Measurements from ENCODE around the gene LATS1.
"Not testable (repeated sequence)": the region's sequence is repeated elsewhere in the genome, so short reads cannot be mapped to it uniquely, and the experiment has no call there.

The LATS1 gene

DNA sequence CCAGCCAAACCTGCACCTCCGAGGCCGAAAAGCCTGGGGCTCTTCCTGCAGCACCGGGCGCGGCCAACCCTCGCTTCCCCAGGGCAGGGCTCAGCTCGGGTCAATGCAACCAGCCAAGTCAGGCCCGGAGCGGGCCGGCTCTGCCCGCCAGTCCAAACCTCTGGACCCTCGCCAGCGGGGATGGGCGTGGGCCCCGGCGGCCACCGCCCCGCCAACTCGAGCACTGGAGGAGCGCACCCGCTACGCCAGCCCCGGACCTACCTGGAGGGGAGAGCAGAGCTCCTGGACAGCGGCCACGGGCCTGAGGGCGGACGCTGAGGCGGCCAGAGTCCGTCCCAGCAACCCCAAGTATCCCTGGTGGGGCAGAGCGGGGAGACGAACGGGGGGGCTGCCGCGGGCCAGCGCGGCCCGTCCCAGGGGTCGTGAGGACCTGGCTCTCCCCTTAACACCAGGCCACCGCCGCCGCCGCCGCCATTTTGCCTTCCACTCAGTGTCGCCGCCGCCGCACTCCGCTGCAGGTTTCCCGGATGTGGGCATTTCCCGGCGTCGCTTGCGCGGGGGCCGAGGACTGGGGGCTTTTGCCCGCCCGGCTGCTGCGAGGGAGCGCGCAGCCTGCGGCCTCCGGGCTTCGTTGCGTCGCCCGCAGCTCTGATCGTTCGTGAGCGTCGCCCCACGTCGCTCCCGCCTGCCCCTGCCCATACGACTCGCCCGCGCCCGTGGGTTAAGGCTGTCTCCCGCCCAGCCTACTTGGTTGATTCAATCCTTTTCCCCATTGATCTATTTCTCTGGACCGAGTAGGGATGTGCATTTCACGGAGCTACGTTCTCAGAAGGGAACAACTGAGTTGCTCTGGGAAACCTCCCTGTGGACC is at the start of gene LATS1:
TSS of gene LATS1 (minus strand) at position 514 of the 871 bp plus-strand sequence. CDS start 15,975 bp downstream, outside the sequence.
- Histone ChIP-seq H3K9ac (ENCODE audit: low read length) (peak within 1 kb of the TSS; percentile 97), H3K36me3 (ENCODE audit: control insufficient read depth, low read depth, low read length) (peaks cover 1% of the 10 kb centered on the region), H3K9me3 (ENCODE audit: control insufficient read depth, low read depth, low read length) (no peaks in the 10 kb centered on the region), H3K4me3 (ENCODE audit: low read length) (peak within 1 kb of the TSS; percentile 94), H3K27ac (ENCODE audit: low read length) (peak within 1 kb of the TSS; percentile 86), H3K4me1 (ENCODE audit: control insufficient read depth, low read depth, low read length) (peaks cover 14% of the 10 kb centered on the region), H3K27me3 (ENCODE audit: control insufficient read depth, insufficient read depth, low read length) (no peaks in the 10 kb centered on the region)

DNA sequence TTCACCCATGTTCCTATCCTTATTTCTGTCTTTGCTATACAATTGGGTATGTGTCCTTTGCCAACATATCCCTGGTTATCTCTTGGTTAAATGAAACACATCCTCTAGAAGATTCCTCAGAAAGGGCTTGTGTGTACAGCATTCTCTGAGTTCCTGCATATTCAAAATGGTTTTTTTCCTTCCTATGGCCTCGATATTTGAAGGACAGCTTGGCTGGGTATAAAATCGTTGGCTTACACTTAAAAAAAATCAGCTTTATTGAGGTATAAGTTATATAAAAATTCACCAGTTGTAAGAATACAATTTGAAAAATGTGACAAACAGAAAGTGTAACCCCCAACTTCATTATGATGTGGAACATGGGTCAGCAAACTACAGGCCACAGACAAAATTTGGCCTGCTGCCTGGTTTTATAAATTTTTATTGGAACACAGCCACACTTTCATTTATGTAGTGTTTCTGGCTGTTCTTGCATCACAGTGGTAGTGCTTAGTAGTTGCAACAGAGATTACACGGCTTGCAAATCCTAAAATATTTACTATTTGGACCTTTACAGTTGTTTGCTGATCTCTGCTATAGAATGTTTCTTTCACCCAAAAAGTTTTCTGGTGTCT is 48.4 kb upstream of the LATS1 start:
- H3K4me1 ChIP-seq (ENCODE audit: control insufficient read depth, low read depth, low read length) = no peaks in the 10 kb centered on the region
- H3K36me3 ChIP-seq (ENCODE audit: control insufficient read depth, low read depth, low read length) = peaks cover 4% of the 10 kb centered on the region
- H3K4me3 ChIP-seq (ENCODE audit: low read length) = no peak overlapping the region
- H3K27me3 ChIP-seq (ENCODE audit: control insufficient read depth, insufficient read depth, low read length) = no peaks in the 10 kb centered on the region
- H3K9me3 ChIP-seq (ENCODE audit: control insufficient read depth, low read depth, low read length) = peaks cover 5% of the 10 kb centered on the region
- H3K27ac ChIP-seq (ENCODE audit: low read length) = no peak overlapping the region
- H3K9ac ChIP-seq (ENCODE audit: low read length) = no peak overlapping the region

DNA sequence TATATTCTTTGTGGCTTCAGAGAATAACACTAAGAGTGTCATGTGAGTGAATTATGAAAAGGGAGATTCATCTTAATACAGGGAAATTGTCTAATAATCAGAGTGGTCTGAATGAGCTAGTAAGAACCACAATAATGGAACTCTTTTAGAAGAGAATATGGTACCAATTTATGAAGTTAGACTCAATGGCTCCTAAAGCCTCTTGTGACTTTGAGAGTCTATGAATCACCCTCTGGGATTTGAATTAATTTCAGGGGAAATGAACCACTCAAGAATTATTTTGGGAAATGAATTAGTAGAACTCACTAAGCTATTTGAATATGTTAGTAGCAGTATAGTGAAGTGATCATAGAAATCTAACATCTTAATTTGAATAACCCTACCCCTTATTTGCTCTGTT is 46.0 kb upstream of the LATS1 start:
- Histone ChIP-seq H3K9me3 (ENCODE audit: control insufficient read depth, low read depth, low read length) (peaks cover 5% of the 10 kb centered on the region), H3K4me1 (ENCODE audit: control insufficient read depth, low read depth, low read length) (no peaks in the 10 kb centered on the region), H3K27me3 (ENCODE audit: control insufficient read depth, insufficient read depth, low read length) (no peaks in the 10 kb centered on the region), H3K27ac (ENCODE audit: low read length) (no peak overlapping the region), H3K36me3 (ENCODE audit: control insufficient read depth, low read depth, low read length) (peaks cover 4% of the 10 kb centered on the region), H3K9ac (ENCODE audit: low read length) (no peak overlapping the region), H3K4me3 (ENCODE audit: low read length) (no peak overlapping the region)

DNA sequence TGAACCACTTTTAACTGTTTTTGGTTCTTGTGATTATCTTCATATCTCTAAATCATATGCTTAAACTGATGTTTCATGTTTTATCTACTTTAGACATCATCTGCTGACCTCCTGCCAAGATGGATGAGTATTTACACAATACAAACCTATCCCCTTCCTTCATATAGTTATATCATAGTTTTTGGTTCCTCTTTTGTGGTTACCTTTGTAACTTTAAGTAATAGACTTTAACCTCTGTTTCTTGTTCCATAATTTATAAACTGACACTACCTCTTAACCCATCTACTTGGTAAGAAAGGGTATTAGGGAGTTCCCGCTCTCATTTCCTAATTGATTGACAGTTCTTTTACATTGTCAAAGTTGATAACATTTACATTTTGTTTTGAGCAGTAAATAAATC is 43.5 kb upstream of the LATS1 start:
- no peak overlapping the region for H3K4me3 ChIP-seq (ENCODE audit: low read length)
- no peaks in the 10 kb centered on the region for H3K27me3 ChIP-seq (ENCODE audit: control insufficient read depth, insufficient read depth, low read length)
- H3K9me3 ChIP-seq (ENCODE audit: control insufficient read depth, low read depth, low read length) = peaks cover 5% of the 10 kb centered on the region
- no peak overlapping the region for H3K9ac ChIP-seq (ENCODE audit: low read length)
- no peaks in the 10 kb centered on the region for H3K4me1 ChIP-seq (ENCODE audit: control insufficient read depth, low read depth, low read length)
- peaks cover 4% of the 10 kb centered on the region for H3K36me3 ChIP-seq (ENCODE audit: control insufficient read depth, low read depth, low read length)
- H3K27ac ChIP-seq (ENCODE audit: low read length) = no peak overlapping the region

DNA sequence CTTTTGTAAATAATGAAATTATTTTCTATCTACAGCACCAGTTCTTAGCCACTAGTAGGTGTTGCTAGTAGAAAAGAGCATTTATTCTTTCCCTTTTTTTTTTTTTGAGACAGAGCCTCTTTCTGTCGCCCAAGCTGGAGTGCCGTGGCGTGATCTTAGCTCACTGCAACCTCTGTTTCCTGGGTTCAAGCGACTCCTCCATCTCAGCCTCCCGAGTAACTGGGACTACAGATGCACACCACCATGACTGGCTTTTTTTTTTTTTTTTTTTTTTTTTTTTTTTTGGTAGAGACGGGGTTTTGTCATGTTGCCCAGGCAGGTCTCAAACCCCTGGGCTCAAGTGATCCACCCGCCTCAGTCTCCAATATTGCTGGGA is 38.3 kb upstream of the LATS1 start:
- H3K4me1 ChIP-seq (ENCODE audit: control insufficient read depth, low read depth, low read length) = no peaks in the 10 kb centered on the region
- H3K9me3 ChIP-seq (ENCODE audit: control insufficient read depth, low read depth, low read length) = no peaks in the 10 kb centered on the region
- H3K36me3 ChIP-seq (ENCODE audit: control insufficient read depth, low read depth, low read length) = no peaks in the 10 kb centered on the region
- no peak overlapping the region for H3K9ac ChIP-seq (ENCODE audit: low read length)
- no peak overlapping the region for H3K4me3 ChIP-seq (ENCODE audit: low read length)
- H3K27me3 ChIP-seq (ENCODE audit: control insufficient read depth, insufficient read depth, low read length) = no peaks in the 10 kb centered on the region
- no peak overlapping the region for H3K27ac ChIP-seq (ENCODE audit: low read length)

DNA sequence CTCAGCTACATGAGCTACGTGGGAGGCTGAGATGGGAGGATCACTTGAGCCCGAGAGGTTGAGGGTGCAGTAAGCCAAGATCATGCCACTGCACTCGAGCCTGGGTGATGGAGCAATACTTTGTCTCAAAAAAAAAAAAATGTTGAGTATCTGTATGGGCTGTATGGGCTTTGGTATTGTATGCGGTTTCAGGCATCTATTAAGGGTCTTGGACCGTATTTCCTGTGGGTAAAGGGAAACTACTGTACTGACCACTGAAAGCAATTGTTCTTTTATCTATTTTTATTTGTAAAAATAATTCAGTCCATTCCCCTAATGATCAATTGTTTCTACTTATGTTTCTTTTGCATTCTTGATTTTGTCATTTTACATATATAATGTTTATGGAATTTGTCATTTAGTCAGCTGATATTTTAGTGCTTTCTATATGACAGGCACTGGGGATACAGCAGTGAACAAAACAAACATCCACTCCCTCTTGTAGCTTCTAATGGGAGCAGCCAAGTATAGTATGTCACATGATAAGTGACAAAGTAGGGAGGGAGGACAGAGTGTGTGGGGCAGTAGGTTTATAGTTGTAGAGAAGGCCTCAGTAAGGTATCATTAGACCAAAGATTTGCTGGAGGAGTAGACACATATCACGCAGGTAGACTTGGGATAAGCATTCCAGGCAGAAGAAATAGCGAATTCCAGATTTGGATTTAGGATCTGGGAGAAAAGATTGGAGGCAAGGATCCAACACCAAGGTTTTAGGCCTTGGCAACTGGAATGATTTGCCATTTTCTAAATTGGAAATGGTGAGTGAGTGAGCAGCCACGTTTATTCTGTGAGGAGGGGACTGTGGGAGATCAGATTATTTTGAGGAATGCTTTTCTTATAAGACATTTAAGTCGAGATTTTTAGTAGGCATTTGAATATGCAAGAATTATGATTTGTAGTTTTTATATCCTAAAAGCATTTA is 37.7 kb upstream of the LATS1 start:
- H3K27ac ChIP-seq (ENCODE audit: low read length) = no peak overlapping the region
- no peak overlapping the region for H3K4me3 ChIP-seq (ENCODE audit: low read length)
- no peaks in the 10 kb centered on the region for H3K27me3 ChIP-seq (ENCODE audit: control insufficient read depth, insufficient read depth, low read length)
- H3K9me3 ChIP-seq (ENCODE audit: control insufficient read depth, low read depth, low read length) = no peaks in the 10 kb centered on the region
- H3K4me1 ChIP-seq (ENCODE audit: control insufficient read depth, low read depth, low read length) = peaks cover 3% of the 10 kb centered on the region
- H3K9ac ChIP-seq (ENCODE audit: low read length) = no peak overlapping the region
- no peaks in the 10 kb centered on the region for H3K36me3 ChIP-seq (ENCODE audit: control insufficient read depth, low read depth, low read length)

DNA sequence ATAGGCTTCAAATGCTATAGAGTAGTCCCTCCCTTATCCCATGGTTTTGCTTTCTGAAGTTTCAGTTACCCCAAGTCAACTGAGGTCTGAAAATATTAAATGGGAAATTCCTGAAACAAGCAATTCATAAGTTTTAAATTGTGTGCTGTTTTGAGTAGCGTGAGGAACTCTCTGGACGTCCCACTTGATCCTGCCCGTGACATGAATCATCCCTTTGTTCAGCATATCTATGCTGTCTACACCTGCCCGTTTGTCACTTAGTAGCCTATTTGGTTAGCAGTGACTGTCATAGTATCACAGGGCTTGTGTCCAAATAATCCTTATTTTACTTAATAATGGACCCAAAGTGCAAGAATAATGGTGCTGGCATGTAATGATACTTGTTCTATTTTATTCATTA is 36.6 kb upstream of the LATS1 start:
- no peak overlapping the region for H3K27ac ChIP-seq (ENCODE audit: low read length)
- H3K27me3 ChIP-seq (ENCODE audit: control insufficient read depth, insufficient read depth, low read length) = no peaks in the 10 kb centered on the region
- no peaks in the 10 kb centered on the region for H3K9me3 ChIP-seq (ENCODE audit: control insufficient read depth, low read depth, low read length)
- H3K36me3 ChIP-seq (ENCODE audit: control insufficient read depth, low read depth, low read length) = no peaks in the 10 kb centered on the region
- H3K9ac ChIP-seq (ENCODE audit: low read length) = no peak overlapping the region
- H3K4me1 ChIP-seq (ENCODE audit: control insufficient read depth, low read depth, low read length) = peaks cover 4% of the 10 kb centered on the region
- no peak overlapping the region for H3K4me3 ChIP-seq (ENCODE audit: low read length)

DNA sequence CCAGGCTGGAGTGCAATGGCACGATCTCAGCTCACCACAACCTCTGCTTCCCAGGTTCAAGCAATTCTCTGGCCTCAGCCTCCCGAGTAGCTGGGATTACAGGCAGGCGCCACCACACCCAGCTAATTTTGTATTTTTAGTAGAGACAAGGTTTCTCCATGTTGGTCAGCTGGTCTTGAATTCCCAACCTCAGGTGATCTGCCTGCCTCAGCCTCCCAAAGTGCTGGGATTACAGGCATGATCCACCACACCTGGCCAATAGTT is 35.4 kb upstream of the LATS1 start:
- not testable (repeated sequence) for H3K9ac ChIP-seq (ENCODE audit: low read length); H3K4me3 ChIP-seq (ENCODE audit: low read length); H3K27me3 ChIP-seq (ENCODE audit: control insufficient read depth, insufficient read depth, low read length); H3K27ac ChIP-seq (ENCODE audit: low read length); H3K36me3 ChIP-seq (ENCODE audit: control insufficient read depth, low read depth, low read length); H3K4me1 ChIP-seq (ENCODE audit: control insufficient read depth, low read depth, low read length); H3K9me3 ChIP-seq (ENCODE audit: control insufficient read depth, low read depth, low read length)

DNA sequence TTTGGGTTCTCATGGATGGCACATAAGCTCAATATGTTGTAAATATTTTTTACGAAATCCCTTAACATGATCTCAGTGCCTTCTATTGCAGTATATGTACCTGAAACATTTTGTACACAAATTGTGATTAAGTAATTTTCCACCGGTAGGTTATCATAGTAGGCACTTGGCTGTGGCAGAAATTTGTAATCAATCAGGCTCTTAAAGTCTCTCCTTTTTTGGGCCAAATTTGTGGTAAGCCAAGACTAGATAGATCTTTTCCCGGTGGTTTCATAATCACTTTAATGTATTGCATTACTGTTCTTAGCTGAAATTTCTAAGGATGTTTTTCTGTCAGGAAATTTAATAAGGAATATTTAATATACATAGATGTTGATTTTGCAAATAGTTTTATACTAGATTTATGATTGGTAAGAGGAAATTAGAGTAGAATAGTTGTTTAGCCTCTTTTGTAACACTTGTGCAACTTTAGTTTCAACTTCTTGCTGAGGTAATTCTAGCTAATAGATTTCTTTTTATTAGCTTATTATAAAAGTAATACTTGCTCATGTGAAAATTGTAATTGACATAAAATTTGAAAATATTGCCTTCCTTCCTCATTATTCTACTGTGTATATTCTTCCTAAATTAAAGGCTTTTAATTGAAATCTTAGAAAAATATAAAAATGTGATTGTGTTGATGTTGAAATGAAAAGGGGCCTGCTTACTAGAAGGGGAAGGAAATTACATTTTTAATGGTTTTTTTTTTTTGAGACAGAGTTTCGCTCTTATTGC is 34.9 kb upstream of the LATS1 start:
- H3K4me3 ChIP-seq (ENCODE audit: low read length) = no peak overlapping the region

DNA sequence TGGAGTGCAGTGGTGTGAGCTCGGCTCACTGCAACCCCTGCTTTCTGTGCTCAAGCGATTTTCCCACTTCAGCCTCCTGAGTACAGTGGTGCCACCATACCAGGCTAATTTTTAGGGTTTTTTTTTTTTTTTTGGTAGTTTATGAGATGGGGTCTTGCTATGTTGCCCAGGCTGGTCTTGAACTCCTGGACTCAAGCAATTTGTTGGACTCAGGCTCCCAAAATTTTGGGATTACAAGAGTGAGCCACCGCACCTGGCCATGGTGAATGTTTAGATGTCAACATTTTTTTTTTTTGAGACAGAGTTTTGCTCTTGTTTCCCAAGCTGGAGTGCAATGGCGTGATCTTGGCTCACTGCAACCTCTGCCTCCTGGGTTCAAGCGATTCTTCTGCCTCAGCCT is 34.0 kb upstream of the LATS1 start:
- not testable (repeated sequence) for H3K36me3 ChIP-seq (ENCODE audit: control insufficient read depth, low read depth, low read length); H3K4me3 ChIP-seq (ENCODE audit: low read length)

More for the DNA sequence above, 34.9 kb upstream of the LATS1 start:
- peaks cover 4% of the 10 kb centered on the region for H3K4me1 ChIP-seq (ENCODE audit: control insufficient read depth, low read depth, low read length)
- no peaks in the 10 kb centered on the region for H3K9me3 ChIP-seq (ENCODE audit: control insufficient read depth, low read depth, low read length)
- H3K36me3 ChIP-seq (ENCODE audit: control insufficient read depth, low read depth, low read length) = no peaks in the 10 kb centered on the region
- H3K27ac ChIP-seq (ENCODE audit: low read length) = no peak overlapping the region
- no peak overlapping the region for H3K9ac ChIP-seq (ENCODE audit: low read length)
- no peaks in the 10 kb centered on the region for H3K27me3 ChIP-seq (ENCODE audit: control insufficient read depth, insufficient read depth, low read length)

DNA sequence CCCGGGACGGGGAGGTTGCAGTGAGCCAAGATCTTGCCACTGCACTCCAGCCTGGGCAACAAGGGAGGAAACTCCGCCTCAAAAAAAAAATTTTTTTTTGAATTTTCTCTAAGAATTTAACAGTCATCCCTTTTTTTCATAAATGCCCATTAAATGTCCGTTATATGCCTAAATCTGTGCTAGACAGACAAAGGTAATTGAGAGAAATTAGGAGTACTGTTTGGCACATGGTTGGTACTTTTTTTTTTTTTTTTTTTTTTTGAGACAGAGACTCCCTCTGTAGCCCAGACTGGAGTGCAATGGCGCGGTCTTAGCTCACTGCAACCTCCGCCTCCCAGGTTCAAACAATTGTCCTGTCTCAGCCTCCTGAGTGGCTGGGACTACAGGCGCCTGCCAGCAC is 33.3 kb upstream of the LATS1 start:
- no peak overlapping the region for H3K9ac ChIP-seq (ENCODE audit: low read length)
- H3K4me1 ChIP-seq (ENCODE audit: control insufficient read depth, low read depth, low read length) = peaks cover 8% of the 10 kb centered on the region

More for the DNA sequence above, 34.0 kb upstream of the LATS1 start:
- H3K9me3 ChIP-seq (ENCODE audit: control insufficient read depth, low read depth, low read length); H3K27me3 ChIP-seq (ENCODE audit: control insufficient read depth, insufficient read depth, low read length); H3K4me1 ChIP-seq (ENCODE audit: control insufficient read depth, low read depth, low read length); H3K27ac ChIP-seq (ENCODE audit: low read length); H3K9ac ChIP-seq (ENCODE audit: low read length): not testable (repeated sequence)

More for the DNA sequence above, 33.3 kb upstream of the LATS1 start:
- Histone ChIP-seq H3K9me3 (ENCODE audit: control insufficient read depth, low read depth, low read length) (no peaks in the 10 kb centered on the region), H3K36me3 (ENCODE audit: control insufficient read depth, low read depth, low read length) (no peaks in the 10 kb centered on the region), H3K4me3 (ENCODE audit: low read length) (no peak overlapping the region), H3K27me3 (ENCODE audit: control insufficient read depth, insufficient read depth, low read length) (no peaks in the 10 kb centered on the region), H3K27ac (ENCODE audit: low read length) (no peak overlapping the region)
